GM21529 (cell line): ENCODE measurements around the gene CREB5.

ENCODE experiments used
- ATAC-seq: cut with Tn5 transposase; IDR thresholded peaks from one replicate; pipeline ENCODE4 v1.9.1; 2021; ENCODE audit not compliant: unreplicated experiment

CREB5 gene

DNA sequence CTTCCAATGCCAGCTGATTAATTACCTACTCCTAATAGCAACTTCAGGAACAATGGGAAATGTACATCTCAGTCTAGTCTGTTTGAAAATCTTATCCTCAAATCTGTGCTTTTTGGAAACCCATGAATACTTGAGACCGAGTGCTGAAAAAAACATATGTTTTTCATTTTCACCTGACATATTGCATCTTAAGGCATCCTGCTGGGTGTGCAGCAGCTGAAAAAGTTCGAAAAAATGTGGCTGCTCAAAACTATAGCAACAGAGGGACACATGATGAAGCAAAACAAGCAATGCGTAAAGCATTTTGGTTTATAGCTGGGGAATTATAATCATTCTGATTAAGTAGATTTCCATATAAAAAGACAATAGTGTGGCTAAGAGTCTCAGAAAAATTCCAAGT, 218.0 kb downstream of the CREB5 start:
- ATAC-seq: no peak

- ATAC-seq: no peak
These were observed 219.7 kb downstream of the CREB5 start for GRCh38 chr7:28631995-28632394.

GRCh38 chr7:28638914-28639313, 226.6 kb downstream of the CREB5 start:
- no peak for ATAC-seq

DNA sequence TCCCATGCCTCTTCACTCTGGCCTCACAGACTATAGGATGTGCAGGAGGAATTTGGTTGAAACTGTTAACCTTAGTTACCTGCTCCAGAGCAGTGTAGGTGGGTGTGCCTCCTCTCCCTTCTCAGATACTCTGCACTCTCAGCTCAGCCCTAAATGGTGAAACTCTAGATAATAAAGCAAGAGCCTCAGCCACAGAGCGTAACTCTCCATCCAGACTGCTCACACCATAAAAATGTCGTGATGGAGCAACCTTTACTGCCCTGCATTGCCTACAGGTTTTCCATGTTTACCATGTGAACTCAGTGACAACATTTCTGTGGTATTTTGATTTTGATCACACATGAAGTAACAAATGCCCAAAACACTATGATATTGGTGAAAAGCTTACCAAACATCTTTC, 227.7 kb downstream of the CREB5 start:
- ATAC-seq: no peak

DNA sequence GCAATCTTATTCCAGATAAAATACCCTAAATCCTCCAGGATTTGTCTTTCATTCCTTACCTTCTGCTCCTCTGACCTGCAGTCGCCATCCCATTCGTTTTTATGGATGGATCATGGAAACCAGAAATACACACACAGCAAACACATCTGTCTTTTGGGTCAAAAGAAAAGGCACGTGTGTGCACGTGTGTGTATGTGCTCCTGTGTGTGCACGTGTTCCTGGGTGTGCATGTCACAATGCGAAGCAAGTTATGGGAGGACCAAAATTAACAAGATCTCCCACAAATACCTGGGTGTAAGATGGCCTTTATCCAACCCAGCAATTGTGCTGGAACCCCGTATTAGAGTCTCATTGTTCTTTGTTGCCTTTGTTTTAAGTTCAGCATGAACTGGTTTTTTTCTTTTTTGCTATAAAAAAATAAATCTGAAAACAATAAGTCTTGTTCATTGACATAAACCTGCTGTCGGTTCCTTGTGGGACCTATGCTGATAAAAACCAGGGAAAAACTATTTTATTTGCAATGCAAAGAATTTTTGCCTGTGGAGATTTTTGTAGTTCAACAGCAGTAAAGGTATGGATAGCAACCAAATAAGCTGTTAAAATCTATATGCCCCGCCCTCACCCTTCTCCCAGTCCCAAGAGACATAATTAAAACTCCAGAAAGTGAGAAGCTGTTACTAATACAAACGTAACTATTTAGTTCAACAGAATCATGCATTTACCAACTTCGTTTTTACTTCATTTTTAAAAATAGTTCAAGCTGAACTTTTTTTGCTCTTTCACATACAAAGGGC, 229.6 kb downstream of the CREB5 start:
- ATAC-seq: no peak

- no peak for ATAC-seq
These were observed 230.9 kb downstream of the CREB5 start for GRCh38 chr7:28643188-28643569.

DNA sequence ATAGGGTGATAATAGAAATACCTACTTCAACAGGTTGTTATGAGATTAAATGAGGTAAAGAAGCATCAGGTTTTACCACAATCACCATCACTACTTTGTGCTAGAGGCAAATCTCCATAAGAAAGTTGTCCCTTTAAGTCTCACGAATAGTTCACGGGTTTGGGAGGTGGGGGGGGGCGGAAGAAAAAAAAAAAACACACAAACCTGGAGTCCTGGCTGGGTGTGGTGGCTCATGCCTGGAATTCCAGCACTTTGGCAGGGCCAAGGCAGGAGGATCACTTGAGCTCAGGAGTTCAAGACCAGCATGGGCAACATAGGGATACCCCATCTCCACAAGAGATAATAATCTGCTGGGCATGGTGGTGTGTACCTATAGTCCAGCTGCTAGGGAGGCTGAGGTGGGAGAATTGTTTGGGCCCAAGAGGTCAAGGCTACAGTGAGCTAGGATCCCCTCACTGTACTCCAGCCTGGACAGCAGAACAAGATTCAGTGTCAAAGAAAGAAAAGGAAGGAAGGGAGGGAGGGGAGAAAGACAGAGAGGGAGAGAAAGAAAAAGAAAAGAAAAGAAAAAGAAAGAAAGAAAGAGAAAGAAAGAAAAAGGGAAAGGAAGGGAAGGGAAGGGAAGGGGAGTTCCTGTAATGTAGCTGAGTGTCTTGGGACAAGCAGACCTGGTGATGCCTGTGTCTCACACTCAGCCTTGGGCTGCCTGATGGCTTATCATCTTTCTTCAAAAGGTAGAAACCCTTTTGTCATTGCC, 231.4 kb downstream of the CREB5 start:
- ATAC-seq: no peak

DNA sequence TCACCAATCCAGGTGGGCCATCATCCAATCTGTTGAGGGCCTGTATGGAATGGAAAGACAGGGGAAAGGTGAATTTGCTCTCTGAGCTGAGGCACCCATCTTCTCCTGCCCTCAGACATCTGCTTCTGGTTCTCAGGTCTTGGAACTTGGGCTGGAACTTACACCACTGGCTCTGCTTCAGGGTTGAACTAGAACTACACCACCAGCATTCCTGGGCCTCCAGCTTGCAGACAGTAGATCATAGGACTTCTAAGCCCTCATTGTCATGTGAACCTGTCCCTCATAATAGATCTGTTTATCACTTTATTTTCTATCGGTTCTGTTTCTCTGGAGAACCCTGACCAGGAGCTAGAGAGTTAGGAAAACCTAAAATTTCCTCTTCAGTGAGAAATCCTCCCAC, 233.5 kb downstream of the CREB5 start:
- no peak for ATAC-seq

DNA sequence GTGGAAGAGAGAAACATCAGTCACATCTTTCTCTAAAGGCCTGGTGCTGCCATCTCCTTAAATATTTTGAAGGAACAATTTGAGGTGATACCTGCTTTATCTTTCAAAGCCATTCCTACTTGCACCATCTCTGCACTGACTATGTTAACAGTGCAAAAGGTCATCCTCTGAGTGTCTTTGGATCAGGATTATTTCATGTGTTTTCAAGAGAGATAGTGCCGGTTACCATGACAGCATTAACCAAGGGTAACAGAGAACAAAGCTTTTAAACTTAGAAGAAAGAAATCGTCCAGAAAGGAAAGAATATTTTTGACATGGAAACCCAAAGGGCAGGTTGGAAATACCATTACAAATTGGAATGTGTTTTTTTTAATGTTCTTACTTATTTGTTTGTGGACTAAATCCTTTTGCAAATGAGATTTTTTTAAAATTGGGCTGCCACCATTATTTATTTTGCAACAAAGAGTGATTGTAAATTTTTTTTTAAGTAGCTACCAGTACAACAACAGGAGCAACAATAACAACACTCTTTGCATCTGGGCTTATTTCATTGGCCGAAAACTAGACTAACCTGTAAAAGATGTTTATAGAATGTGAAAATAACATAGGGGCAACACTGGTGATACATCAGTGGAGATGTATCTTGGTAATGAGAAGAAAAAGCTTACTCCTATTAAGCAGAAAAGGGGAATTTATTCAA, 234.2 kb downstream of the CREB5 start:
- no peak for ATAC-seq

DNA sequence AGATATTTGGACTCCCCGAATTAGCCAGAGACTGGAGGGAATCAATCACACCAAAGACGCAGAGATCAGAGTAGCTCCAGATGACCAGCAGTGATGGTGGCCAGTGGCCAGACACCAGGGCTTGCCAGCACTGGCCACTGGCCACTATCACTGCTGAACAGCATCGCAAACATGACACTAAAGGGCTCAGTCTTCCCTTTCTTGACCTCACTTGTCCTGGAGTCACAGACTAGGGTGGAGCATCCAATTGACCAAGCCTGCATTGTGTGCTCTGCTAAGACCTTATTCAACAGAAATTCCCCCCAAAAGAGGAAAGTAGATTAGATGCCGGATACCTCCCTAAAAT, 234.7 kb downstream of the CREB5 start:
- ATAC-seq: no peak

GRCh38 chr7:28649189-28649588, 236.9 kb downstream of the CREB5 start:
- no peak for ATAC-seq

GRCh38 chr7:28649811-28650210, 237.5 kb downstream of the CREB5 start:
- ATAC-seq: no peak

DNA sequence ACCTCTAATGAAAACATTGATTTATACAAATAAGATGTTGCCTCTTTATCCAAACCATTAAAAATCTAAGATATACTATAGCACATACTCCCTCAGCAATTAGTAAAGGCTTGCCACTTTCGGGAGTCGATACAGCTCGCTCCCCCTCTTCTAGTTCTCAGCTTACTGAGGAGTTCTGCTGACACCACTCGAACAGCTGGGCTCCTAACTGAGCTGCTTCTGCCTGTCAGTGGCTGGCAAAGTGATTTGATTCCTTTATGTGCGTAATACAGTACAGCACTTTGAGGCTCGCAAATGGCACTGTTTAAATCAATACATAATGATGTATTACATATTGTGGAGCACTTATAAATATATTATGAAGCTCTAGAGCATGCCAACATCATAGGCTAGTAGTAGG, 241.8 kb downstream of the CREB5 start:
- ATAC-seq: no peak

DNA sequence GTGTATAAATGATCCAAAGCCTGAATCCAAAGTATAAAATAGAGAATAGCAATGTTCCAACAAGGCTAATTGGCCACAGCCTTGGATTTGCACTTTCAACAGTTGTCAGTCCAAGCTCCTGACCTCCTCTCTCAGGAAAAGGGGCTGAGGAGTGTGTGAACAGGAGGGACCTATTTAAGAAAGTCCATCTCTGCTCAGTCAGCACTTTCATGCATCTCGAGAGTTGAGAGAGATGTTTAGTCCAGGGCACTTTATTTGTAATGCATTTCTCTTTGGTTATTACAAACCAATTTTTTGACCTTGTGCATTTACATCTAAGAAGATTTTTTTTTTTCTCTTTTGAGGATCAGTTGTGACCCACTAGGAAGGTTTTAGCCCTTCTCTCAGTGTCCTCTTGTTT, 244.2 kb downstream of the CREB5 start:
- ATAC-seq: no peak

- ATAC-seq: no peak
These were observed 246.1 kb downstream of the CREB5 start for GRCh38 chr7:28658381-28658780.

DNA sequence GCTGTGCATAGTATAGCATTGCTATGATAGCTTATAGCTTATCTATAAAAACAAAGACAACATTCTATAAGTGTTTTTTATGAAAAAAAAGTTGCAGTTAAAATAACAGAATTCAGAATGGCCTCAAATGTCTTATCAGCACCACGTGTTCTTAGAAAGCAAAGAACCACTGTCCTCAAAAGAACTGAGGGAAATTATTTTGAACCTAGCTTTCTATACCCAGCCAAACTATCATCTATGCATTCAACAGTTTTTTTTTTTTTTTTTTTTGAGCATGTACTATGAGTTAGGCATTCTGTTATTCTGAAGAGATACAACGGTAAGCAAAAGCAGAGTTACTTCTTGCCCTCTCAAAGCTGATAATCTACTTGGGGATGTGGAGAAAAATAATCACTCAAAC, 247.8 kb downstream of the CREB5 start:
- no peak for ATAC-seq

DNA sequence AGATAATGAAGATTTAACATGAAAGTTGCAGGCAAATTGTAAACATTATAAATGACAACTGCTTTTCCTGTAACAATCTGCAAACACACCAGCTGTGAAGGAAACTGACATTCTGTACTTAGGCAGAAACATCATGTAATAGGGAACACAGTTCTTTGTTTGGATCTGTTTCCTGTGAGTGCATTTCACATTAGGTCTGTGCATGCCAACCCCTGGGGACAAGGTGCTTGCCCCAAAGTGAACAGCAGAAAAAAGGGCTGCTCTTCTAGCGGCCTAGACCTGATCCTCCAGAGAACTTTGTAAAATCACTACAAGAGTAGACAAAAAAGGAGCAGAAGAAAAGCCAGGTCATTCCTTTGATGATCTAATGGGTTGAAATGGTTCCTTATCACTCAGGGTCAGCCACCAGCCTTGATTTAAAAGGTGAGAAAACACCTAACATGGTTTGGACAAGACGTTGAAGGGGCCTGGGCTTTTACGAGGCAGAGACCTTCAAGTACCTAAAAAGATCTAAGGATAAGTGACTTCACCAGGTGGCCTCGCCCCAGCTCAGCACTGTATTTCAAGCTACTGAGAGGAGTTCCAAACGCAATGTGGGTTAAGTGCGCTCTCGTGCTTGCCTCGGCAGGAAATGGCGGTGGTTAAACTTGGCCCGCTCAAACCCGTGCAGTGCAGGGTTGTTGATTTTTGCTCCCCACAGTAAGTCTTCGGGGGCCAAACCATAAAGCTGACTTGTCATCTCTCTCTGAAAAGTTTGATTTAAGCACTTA, 249.7 kb downstream of the CREB5 start:
- ATAC-seq: peak; percentile 62

- no peak for ATAC-seq
These were observed 253.8 kb downstream of the CREB5 start for GRCh38 chr7:28666154-28666553.

- no peak for ATAC-seq
These were observed 255.8 kb downstream of the CREB5 start for GRCh38 chr7:28668085-28668484.

DNA sequence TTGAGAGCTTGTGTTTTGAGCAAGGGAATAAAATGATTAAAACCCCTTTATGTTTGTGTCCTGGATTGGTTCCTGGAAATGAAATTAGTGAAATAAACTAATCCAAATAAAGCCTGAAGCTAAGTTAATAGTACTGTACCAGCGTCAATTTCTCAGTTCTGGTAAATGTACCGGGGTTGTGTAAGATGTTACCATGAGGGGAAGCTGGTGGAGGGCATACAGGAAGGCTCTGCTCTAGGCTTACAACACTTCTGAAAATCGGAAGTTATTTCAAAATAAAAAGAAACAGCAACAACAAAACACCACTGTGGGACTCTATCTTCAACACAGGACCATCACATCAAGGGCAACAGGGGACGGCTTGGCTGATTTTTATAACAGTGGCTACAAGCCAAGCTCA, 257.0 kb downstream of the CREB5 start:
- no peak for ATAC-seq

- ATAC-seq: no peak
These were observed 259.2 kb downstream of the CREB5 start for GRCh38 chr7:28671526-28671925.
